CD14-positive monocyte (primary cell): ENCODE data around the gene MLH1. TPM values are rescaled to one million over a fixed set of nuclear protein-coding genes. Genes with fewer than 3 reads are reported as not detected.

Source experiments
- DNase-seq, 3 donors: peaks; one replicate each; pipeline ENCODE4 v3.0.0-alpha.2; 2011 to 2022
- H2AFZ ChIP-seq: 2 replicates; pipeline ENCODE4 v1.6.0; 2012; ENCODE audit warnings: mild to moderate bottlenecking, low read depth, low read length, inconsistent platforms; ENCODE audit not compliant: insufficient read depth, poor library complexity, severe bottlenecking
- H3K27ac ChIP-seq, 2 donors: 1 replicate in 1 of 2; 2 replicates in 1 of 2; pipeline ENCODE4 v1.5.1; 2012 to 2013; ENCODE audit warnings: low read length in 2 of 2, control low read depth in 1 of 2, inconsistent platforms in 1 of 2, low read depth in 1 of 2, mild to moderate bottlenecking in 1 of 2
- H3K27me3 ChIP-seq, 2 donors: one replicate each; pipeline versions ENCODE4 v1.6.0 to v1.6.1; 2011 to 2013; ENCODE audit warnings: low read length in 2 of 2; ENCODE audit not compliant: control insufficient read depth in 2 of 2, insufficient read depth in 2 of 2
- H3K36me3 ChIP-seq, 2 donors: replicated peaks in 1 of 2; 1 replicate in 1 of 2; 2 replicates in 1 of 2; pipeline versions ENCODE4 v1.5.1 to v1.6.1; 2012 to 2013; ENCODE audit warnings: low read length in 2 of 2, control low read depth in 1 of 2, inconsistent platforms in 1 of 2, mild to moderate bottlenecking in 1 of 2; ENCODE audit not compliant: insufficient read depth in 2 of 2, control insufficient read depth in 1 of 2
- H3K4me1 ChIP-seq, 2 donors: 1 replicate in 1 of 2; 2 replicates in 1 of 2; pipeline versions ENCODE4 v1.5.1 to v1.6.1; 2012 to 2013; ENCODE audit warnings: low read length in 2 of 2, control low read depth in 1 of 2, inconsistent platforms in 1 of 2, mild to moderate bottlenecking in 1 of 2, moderate library complexity in 1 of 2; ENCODE audit not compliant: insufficient read depth in 2 of 2, control insufficient read depth in 1 of 2
- H3K4me2 ChIP-seq: replicated peaks from 2 replicates; pipeline ENCODE3; 2012; ENCODE audit warnings: low read length, moderate library complexity, mild to moderate bottlenecking; ENCODE audit not compliant: poor library complexity, severe bottlenecking; ENCODE audit errors: extremely low read depth
- H3K4me3 ChIP-seq, 3 experiments: fragments of 200-600 bp in 1 of 3; sonication (generic) in 1 of 3; replicated peaks in 1 of 3; 1 replicate in 2 of 3; 2 replicates in 1 of 3; pipeline ENCODE4 v1.5.1; 2011 to 2013; ENCODE audit warnings: low read length in 3 of 3, mild to moderate bottlenecking in 3 of 3, control low read depth in 2 of 3, low read depth in 2 of 3, inconsistent platforms in 1 of 3, moderate library complexity in 1 of 3
- H3K79me2 ChIP-seq: 2 replicates; pipeline ENCODE4 v1.6.0; 2012; ENCODE audit warnings: mild to moderate bottlenecking, control low read depth, inconsistent platforms, low read length, moderate library complexity; ENCODE audit not compliant: insufficient read depth
- H3K9ac ChIP-seq: 2 replicates; pipeline ENCODE4 v1.6.0; 2017; ENCODE audit warnings: low read length, mild to moderate bottlenecking; ENCODE audit not compliant: insufficient read depth, poor library complexity, severe bottlenecking
- H3K9me3 ChIP-seq, 2 donors: replicated peaks in 1 of 2; 1 replicate in 1 of 2; 2 replicates in 1 of 2; pipeline versions ENCODE4 v1.5.1 to v1.6.1; 2012 to 2013; ENCODE audit warnings: low read length in 2 of 2, control low read depth in 1 of 2; ENCODE audit not compliant: control insufficient read depth in 1 of 2, insufficient read depth in 1 of 2
- H4K20me1 ChIP-seq: 2 replicates; pipeline ENCODE4 v1.6.0; 2012; ENCODE audit warnings: mild to moderate bottlenecking, low read length, control low read depth, moderate library complexity; ENCODE audit not compliant: insufficient read depth
- H3K27ac Mint-ChIP-seq, 7 donors: one replicate each; pipeline ENCODE4 v1.8.0; 2020; ENCODE audit warnings: mild to moderate bottlenecking in 7 of 7, mixed read lengths in 7 of 7, moderate library complexity in 6 of 7, inconsistent platforms in 2 of 7
- H3K27me3 Mint-ChIP-seq, 3 donors: one replicate each; pipeline ENCODE4 v1.8.0; 2021 to 2022; ENCODE audit warnings: low read depth in 3 of 3, mild to moderate bottlenecking in 3 of 3, mixed read lengths in 3 of 3, moderate library complexity in 3 of 3, inconsistent platforms in 1 of 3
- H3K36me3 Mint-ChIP-seq, 2 donors: one replicate each; pipeline ENCODE4 v1.8.0; 2020; ENCODE audit warnings: mixed read lengths in 2 of 2, inconsistent platforms in 1 of 2, mild to moderate bottlenecking in 1 of 2
- H3K4me1 Mint-ChIP-seq: one replicate; pipeline ENCODE4 v1.8.0; 2020; ENCODE audit warnings: mild to moderate bottlenecking, mixed read lengths
- H3K4me3 Mint-ChIP-seq, 2 donors: one replicate each; pipeline ENCODE4 v1.8.0; 2020; ENCODE audit warnings: mild to moderate bottlenecking in 2 of 2, mixed read lengths in 2 of 2, moderate library complexity in 1 of 2
- H3K9me3 Mint-ChIP-seq, 7 donors: one replicate each; pipeline ENCODE4 v1.8.0; 2020 to 2022; ENCODE audit warnings: mixed read lengths in 7 of 7, mild to moderate bottlenecking in 6 of 7, moderate library complexity in 6 of 7, inconsistent platforms in 2 of 7
- CTCF ChIP-seq: fragments of 200-600 bp; IDR thresholded peaks from one replicate; pipeline ENCODE4 v1.8.0; 2022; ENCODE audit warnings: antibody characterized with exemption, mild to moderate bottlenecking
- WGBS: methylation state at CpG from one replicate; pipeline ENCODE4 v1.1.5; 2013; ENCODE audit warnings: missing lambda C conversion rate; ENCODE audit not compliant: insufficient coverage; 5-methylcytosine and 5-hydroxymethylcytosine counted together
- intact Hi-C, 2 donors: fragments of 100-400 bp; cut with micrococcal nuclease; formaldehyde crosslinking; loops; one replicate each; pipeline versions ENCODE4 v1.15.0 to v1.15.1; 2023
- polyA plus RNA-seq, 3 donors: library from polyadenylated mRNA; depleted of rRNA in 1 of 3; unstranded in 2 of 3; stranded (reverse) in 1 of 3; fragments of 300-500 nt in 2 of 3; fragments of >200 nt in 1 of 3; fragmentation: Illumina TruSeq in 2 of 3; gene quantifications; 1 replicate in 2 of 3; 2 replicates in 1 of 3; pipeline ENCODE4 v1.2.3, GENCODE V29; 2012 to 2021

MLH1 gene
- polyA plus RNA-seq, 3 donors: 13.7 to 19.7 (median 18.5) TPM

- Histone ChIP-seq H3K4me3 (no peak overlapping the region), H3K9ac (no peak overlapping the region), H3K9me3 (no peaks in the 10 kb centered on the region), H3K79me2 (no peaks in the 10 kb centered on the region), H3K36me3 (no peaks in the 10 kb centered on the region), H3K4me2 (no peak overlapping the region), H3K27ac (no peak overlapping the region), H2AFZ (no peak overlapping the region), H4K20me1 (no peaks in the 10 kb centered on the region), H3K4me1 (peaks cover 15% of the 10 kb centered on the region in 2 donors), H3K27me3 (no peaks in the 10 kb centered on the region)
- intact Hi-C loops: no loop called here
- H3K4me3 Mint-ChIP-seq: no peak overlapping the region
- peaks cover 29% of the 10 kb centered on the region for H3K4me1 Mint-ChIP-seq
- H3K9me3 Mint-ChIP-seq: no peaks in the 10 kb centered on the region
- H3K27ac Mint-ChIP-seq: peak overlapping the region in 3 of 7 donors; percentile 11 to 59 (median 54)
- H3K27me3 Mint-ChIP-seq: no peaks in the 10 kb centered on the region
- no peak for DNase-seq
- no peak for TF ChIP-seq CTCF
- 67% methylated on average over 1 of the region's 3 CpGs for WGBS
- peaks cover 0 to 2% of the 10 kb centered on the region in 2 donors for H3K36me3 Mint-ChIP-seq
These were observed 27.9 kb upstream of the MLH1 start for GRCh38 chr3:36965440-36965839.

GRCh38 chr3:36969085-36969484 is 24.2 kb upstream of the MLH1 start:
- Mint-ChIP-seq H3K9me3 (no peaks in the 10 kb centered on the region), H3K36me3 (peaks cover 7 to 9% of the 10 kb centered on the region in 2 donors), H3K27ac (peak overlapping the region; percentile 68 to 93 (median 85)), H3K27me3 (no peaks in the 10 kb centered on the region), H3K4me3 (no peak overlapping the region), H3K4me1 (peaks cover 31% of the 10 kb centered on the region)
- no peaks in the 10 kb centered on the region for H3K36me3 ChIP-seq
- DNase-seq: no peak
- H3K9me3 ChIP-seq: no peaks in the 10 kb centered on the region
- H3K4me1 ChIP-seq: peaks cover 15% of the 10 kb centered on the region in 2 donors
- peak overlapping the region in 1 of 2 donors; percentile 27 for H3K27ac ChIP-seq
- no peak overlapping the region for H2AFZ ChIP-seq
- H3K79me2 ChIP-seq: no peaks in the 10 kb centered on the region
- H3K27me3 ChIP-seq: no peaks in the 10 kb centered on the region
- WGBS: 85% methylated on average over 3 of the region's 4 CpGs
- no peak overlapping the region for H3K4me2 ChIP-seq
- intact Hi-C loops: no loop called here
- no peak for TF ChIP-seq CTCF
- H3K4me3 ChIP-seq: no peak overlapping the region
- H3K9ac ChIP-seq: no peak overlapping the region
- H4K20me1 ChIP-seq: no peaks in the 10 kb centered on the region
